GM19025 (cell line): ENCODE results near the gene LATS2.

Experiments used
- ATAC-seq: cut with Tn5 transposase; IDR thresholded peaks from one replicate; pipeline ENCODE4 v1.9.1; 2021; ENCODE audit warnings: mild to moderate bottlenecking, low read depth, moderate library complexity; ENCODE audit not compliant: unreplicated experiment

Gene LATS2

GRCh38 chr13:20995245-20995838 lies 66.0 kb downstream of the LATS2 start:
- ATAC-seq, result no peak

GRCh38 chr13:20994441-20994821 lies 67.0 kb downstream of the LATS2 start:
- ATAC-seq, result no peak

- ATAC-seq, result no peak
Observed at GRCh38 chr13:20993661-20994440, 67.5 kb downstream of the LATS2 start.

- no peak for ATAC-seq
Observed at GRCh38 chr13:20993211-20993610, 68.2 kb downstream of the LATS2 start.

- ATAC-seq, result no peak
Observed at GRCh38 chr13:20991741-20992520, 69.5 kb downstream of the LATS2 start.

GRCh38 chr13:20990910-20991525 lies 70.4 kb downstream of the LATS2 start:
- ATAC-seq, result no peak

GRCh38 chr13:20989656-20990321 lies 71.6 kb downstream of the LATS2 start:
- no peak for ATAC-seq

GRCh38 chr13:20988909-20989655 lies 72.3 kb downstream of the LATS2 start:
- no peak for ATAC-seq

GRCh38 chr13:20988033-20988908 lies 73.1 kb downstream of the LATS2 start:
- ATAC-seq, result no peak

- ATAC-seq, result no peak
Observed at GRCh38 chr13:20987599-20987998, 73.8 kb downstream of the LATS2 start.

- ATAC-seq, result no peak
Observed at GRCh38 chr13:20984879-20985278, 76.5 kb downstream of the LATS2 start.

- no peak for ATAC-seq
Observed at GRCh38 chr13:20983386-20983785, 78.0 kb downstream of the LATS2 start.

- ATAC-seq, result no peak
Observed at GRCh38 chr13:20981370-20982095, 79.9 kb downstream of the LATS2 start.

GRCh38 chr13:20980899-20981298 lies 80.5 kb downstream of the LATS2 start:
- no peak for ATAC-seq

GRCh38 chr13:20980430-20980829 lies 81.0 kb downstream of the LATS2 start:
- no peak for ATAC-seq

- ATAC-seq, result no peak
Observed at GRCh38 chr13:20977394-20977793, 84.0 kb downstream of the LATS2 start.

GRCh38 chr13:20974981-20975585 lies 86.3 kb downstream of the LATS2 start:
- no peak for ATAC-seq

GRCh38 chr13:20973886-20974425 lies 87.4 kb downstream of the LATS2 start:
- ATAC-seq, result no peak
